DOHH2 (cell line): ENCODE results near the gene LMX1A.

Experiments
- CTCF ChIP-seq: fragments of 200-600 bp; sonication (generic); IDR thresholded peaks from one replicate; pipeline ENCODE4 v1.5.1; 2014; ENCODE audit warnings: antibody characterized with exemption, mild to moderate bottlenecking, low read depth, low read length; ENCODE audit not compliant: poor library complexity, severe bottlenecking
- EZH2phosphoT487 ChIP-seq: fragments of 200-600 bp; sonication (generic); IDR thresholded peaks from 2 replicates; pipeline ENCODE4 v1.6.1; 2017; ENCODE audit warnings: borderline replicate concordance, mild to moderate bottlenecking, antibody characterized with exemption, low read length, moderate library complexity, mixed read lengths

GRCh38 chr1:165315481-165315880 is 41.0 kb downstream of the LMX1A start:
- TF ChIP-seq CTCF: no peak
- TF ChIP-seq EZH2phosphoT487: no peak
